Neutrophil (primary cell): ENCODE results near the gene SUMF1.

Experiments used
- H3K27ac ChIP-seq: fragments of 200-600 bp; sonication (generic); 2 replicates; pipeline ENCODE4 v1.5.1; 2016; ENCODE audit warnings: mild to moderate bottlenecking, moderate library complexity
- H3K27me3 ChIP-seq: fragments of 200-600 bp; sonication (generic); 2 replicates; pipeline ENCODE4 v1.6.0; 2016; ENCODE audit warnings: mild to moderate bottlenecking
- H3K36me3 ChIP-seq: fragments of 200-600 bp; sonication (generic); 2 replicates; pipeline ENCODE4 v1.5.1; 2017
- H3K4me1 ChIP-seq, 2 experiments: fragments of 200-600 bp in 1 of 2; sonication (generic) in 1 of 2; 1 replicate in 1 of 2; 2 replicates in 1 of 2; pipeline versions ENCODE4 v1.5.1 to v1.6.1; 2013 to 2016; ENCODE audit warnings: low read depth in 1 of 2, low read length in 1 of 2, mild to moderate bottlenecking in 1 of 2, moderate library complexity in 1 of 2; ENCODE audit not compliant: control insufficient read depth in 1 of 2, insufficient read depth in 1 of 2
- H3K4me3 ChIP-seq, 2 experiments: fragments of 200-600 bp in 1 of 2; sonication (generic) in 1 of 2; 1 replicate in 1 of 2; 2 replicates in 1 of 2; pipeline ENCODE4 v1.5.1; 2013 to 2016; ENCODE audit warnings: low read depth in 1 of 2, low read length in 1 of 2, mild to moderate bottlenecking in 1 of 2, moderate library complexity in 1 of 2
- H3K9me3 ChIP-seq: fragments of 200-600 bp; sonication (generic); 2 replicates; pipeline ENCODE4 v1.5.1; 2016
- CTCF ChIP-seq: fragments of 200-600 bp; sonication (generic); IDR thresholded peaks from 2 replicates; pipeline ENCODE4 v1.5.1; 2016; ENCODE audit warnings: antibody characterized with exemption

The SUMF1 gene

DNA sequence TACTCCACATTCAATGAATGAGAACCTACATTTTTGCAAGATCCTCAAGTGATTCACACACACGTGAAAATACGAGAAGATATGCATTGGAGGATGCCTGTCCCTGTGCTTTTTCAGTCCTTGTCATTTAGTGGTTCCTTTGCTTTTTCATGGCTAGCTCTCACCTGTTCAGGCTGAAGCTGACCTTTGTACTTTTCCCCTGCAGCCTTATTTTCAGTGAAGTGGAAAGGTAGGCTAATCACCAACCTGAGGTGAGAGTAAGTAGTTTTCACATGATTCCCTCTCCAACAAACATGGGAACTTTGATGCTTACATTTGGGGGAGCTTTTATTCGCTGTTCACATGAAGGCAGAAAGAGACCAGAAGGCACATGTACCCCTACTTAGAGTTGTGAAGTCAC lies 34.4 kb upstream of the SUMF1 start:
- no peaks in the 10 kb centered on the region for H3K36me3 ChIP-seq
- no peak overlapping the region for H3K4me3 ChIP-seq
- no peaks in the 10 kb centered on the region for H3K9me3 ChIP-seq
- peaks cover 9 to 15% of the 10 kb centered on the region in 2 experiments for H3K4me1 ChIP-seq
- no peak overlapping the region for H3K27ac ChIP-seq
- no peaks in the 10 kb centered on the region for H3K27me3 ChIP-seq
- TF ChIP-seq CTCF = no peak

DNA sequence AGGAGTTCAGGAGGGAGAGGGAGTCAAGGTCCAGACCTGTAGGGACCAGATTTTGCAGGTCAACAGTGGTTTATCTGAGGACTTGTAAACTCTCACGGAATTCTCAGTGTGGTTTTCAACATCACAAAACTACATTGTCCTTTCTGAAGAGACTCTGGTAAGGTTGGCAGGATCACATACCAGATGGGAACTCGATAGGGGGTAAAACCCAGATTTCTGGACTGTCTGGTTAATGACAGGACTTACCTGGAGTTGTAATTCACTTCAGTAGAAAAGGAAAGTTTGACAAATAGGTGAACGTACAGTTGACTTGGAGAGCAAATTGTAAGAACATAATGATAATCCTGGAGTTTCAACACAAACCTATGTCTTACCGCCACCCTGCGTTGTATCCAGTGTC lies 31.4 kb upstream of the SUMF1 start:
- H3K27ac ChIP-seq = no peak overlapping the region
- no peaks in the 10 kb centered on the region for H3K36me3 ChIP-seq
- no peak for TF ChIP-seq CTCF
- H3K4me3 ChIP-seq = no peak overlapping the region
- no peaks in the 10 kb centered on the region for H3K9me3 ChIP-seq
- H3K27me3 ChIP-seq = no peaks in the 10 kb centered on the region
- peaks cover 22 to 26% of the 10 kb centered on the region in 2 experiments for H3K4me1 ChIP-seq

GRCh38 chr3:4497843-4498324 lies 30.8 kb upstream of the SUMF1 start:
- Histone ChIP-seq H3K9me3 (no peaks in the 10 kb centered on the region), H3K4me1 (peaks cover 23 to 28% of the 10 kb centered on the region in 2 experiments), H3K27ac (no peak overlapping the region), H3K27me3 (no peaks in the 10 kb centered on the region), H3K4me3 (no peak overlapping the region), H3K36me3 (no peaks in the 10 kb centered on the region)
- no peak for TF ChIP-seq CTCF

DNA sequence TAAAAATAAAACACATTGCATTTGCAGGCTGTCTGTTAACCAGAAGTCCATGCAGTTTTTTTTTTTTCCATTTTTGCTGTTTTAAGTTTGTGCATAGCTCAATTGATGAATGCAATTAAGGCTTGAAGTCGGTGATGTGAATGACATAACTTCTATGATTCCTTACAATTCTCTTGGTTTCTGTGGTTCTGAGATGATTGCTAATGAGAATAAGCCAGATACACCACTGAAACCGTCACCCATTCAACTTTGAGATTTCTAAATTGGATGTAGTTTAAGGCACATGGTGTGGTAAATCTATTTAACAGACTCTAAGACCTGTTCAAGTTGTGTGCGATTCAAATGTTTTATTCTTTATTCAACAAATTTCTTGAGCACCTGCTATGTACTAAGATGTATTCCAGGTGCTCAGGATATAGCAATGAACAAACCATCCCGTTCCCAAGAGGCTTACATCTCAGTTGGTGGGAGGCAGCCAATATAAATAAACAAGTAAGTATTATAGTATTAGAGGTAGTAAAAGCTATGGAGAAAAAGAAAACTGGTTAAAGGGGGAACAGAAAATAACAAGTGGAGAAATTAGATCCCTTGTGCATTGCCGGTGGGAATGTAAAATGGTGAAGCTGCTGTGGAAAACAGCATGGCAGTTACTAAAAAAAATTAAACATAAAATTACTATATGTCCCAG lies 30.1 kb upstream of the SUMF1 start:
- peaks cover 30 to 33% of the 10 kb centered on the region in 2 experiments for H3K4me1 ChIP-seq
- TF ChIP-seq CTCF = no peak
- H3K36me3 ChIP-seq = no peaks in the 10 kb centered on the region

DNA sequence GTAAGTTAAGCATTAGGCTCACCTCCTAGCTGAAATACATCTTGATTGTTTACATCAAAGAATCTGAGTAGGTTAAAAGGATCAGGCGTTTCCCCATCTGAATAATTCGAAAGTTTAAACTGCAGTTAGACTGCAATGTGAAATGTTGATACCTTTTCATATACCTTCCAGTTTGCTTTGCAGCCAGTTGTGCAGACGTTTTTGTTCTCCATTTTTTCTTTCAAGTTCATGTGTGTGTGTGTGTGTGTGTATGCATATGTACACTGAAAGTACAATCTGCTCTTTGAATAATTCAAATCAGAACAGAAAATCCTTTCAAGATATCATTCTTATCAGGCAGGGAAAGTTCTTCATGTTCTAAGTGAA lies 29.0 kb upstream of the SUMF1 start:
- Histone ChIP-seq H3K27ac (no peak overlapping the region), H3K4me1 (peaks cover 35 to 38% of the 10 kb centered on the region in 2 experiments), H3K36me3 (no peaks in the 10 kb centered on the region), H3K27me3 (peaks cover 16% of the 10 kb centered on the region), H3K9me3 (no peaks in the 10 kb centered on the region), H3K4me3 (no peak overlapping the region)
- no peak for TF ChIP-seq CTCF

More for the DNA sequence above, 30.1 kb upstream of the SUMF1 start:
- Histone ChIP-seq H3K4me3 (no peak overlapping the region), H3K27ac (no peak overlapping the region), H3K9me3 (no peaks in the 10 kb centered on the region), H3K27me3 (peaks cover 5% of the 10 kb centered on the region)
